HG02884 (cell line): ENCODE data around the gene AKAP13.
"Not testable (repeated sequence)": the region's sequence is repeated elsewhere in the genome, so short reads cannot be mapped to it uniquely, and the experiment has no call there.

ENCODE experiments used
- ATAC-seq: cut with Tn5 transposase; IDR thresholded peaks from one replicate; pipeline ENCODE4 v1.9.1; 2021; ENCODE audit warnings: mild to moderate bottlenecking, moderate library complexity; ENCODE audit not compliant: unreplicated experiment

The AKAP13 gene

GRCh38 chr15:85777250-85778106 lies 397.1 kb downstream of the AKAP13 start:
- ATAC-seq: no peak

DNA sequence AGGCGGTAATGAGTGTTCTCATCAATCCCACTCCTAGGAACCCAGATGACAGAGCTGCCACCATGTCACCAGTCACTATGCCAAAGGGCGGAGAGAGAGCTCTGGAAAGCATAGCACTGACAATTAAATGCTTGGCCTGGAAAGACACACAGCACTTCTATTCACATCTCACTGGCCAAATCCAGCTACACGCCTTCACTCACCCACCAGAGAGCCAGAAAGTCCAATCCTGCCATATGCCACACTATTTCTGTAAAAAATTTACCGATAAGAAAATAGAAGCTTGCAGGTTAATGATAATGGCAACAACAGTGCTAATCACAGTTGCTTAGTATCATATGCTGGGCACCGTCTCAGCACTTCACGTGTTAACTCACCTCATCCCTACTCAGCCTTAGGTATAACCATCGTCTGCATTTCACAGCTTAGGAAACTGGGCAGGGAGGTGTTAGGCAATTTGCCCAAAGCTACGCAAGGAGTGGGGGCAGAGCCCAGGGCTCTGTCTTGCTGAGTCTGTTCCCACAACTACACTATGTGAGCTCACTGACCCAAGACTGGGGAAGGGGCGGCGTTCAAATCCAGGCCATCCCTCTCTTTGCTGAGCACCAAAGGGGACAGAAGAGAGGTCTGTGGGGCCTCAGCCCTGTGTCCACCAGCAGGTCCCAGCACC lies 397.8 kb downstream of the AKAP13 start:
- no peak for ATAC-seq

- ATAC-seq: no peak
Measured at GRCh38 chr15:85779249-85779648, 398.8 kb downstream of the AKAP13 start.

- no peak for ATAC-seq
Measured at GRCh38 chr15:85780225-85780985, 400.0 kb downstream of the AKAP13 start.

DNA sequence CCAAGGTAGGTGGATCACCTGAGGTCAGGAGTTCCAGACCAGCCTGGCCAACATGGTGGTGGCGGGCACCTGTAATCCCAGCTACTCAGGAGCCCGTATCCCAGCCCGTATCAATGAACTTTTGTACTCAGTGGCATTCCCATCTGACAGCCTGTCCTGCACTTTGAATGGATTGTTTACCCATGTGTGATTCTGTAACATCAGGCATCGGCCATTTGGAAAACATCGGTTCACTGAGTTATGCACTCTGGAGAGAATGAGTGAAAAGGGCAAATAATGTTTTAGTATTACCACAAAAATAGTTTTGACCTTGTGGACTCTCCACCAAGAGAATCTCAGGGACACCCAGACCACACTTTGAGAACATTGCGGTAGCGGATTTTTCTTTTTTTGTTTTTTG lies 400.7 kb downstream of the AKAP13 start:
- no peak for ATAC-seq

DNA sequence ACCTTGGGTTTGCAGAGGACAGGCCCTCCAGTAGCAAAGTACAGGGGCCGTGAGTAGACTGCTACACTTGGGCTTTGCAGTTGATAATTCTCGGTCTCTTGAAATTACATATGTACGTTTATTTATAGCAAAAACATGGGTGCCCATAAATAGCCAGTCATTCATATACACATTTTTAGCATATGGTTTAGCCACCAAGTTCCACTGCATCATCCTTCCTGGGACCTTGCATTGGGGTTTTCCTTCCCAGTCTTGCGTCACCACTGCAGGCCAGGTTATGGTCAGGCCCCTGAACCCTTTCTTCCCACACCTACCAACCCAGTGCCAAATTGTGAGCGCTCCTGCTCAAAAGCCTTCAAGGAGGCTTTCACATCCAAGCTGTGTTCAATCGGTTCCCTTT lies 401.7 kb downstream of the AKAP13 start:
- ATAC-seq: no peak

DNA sequence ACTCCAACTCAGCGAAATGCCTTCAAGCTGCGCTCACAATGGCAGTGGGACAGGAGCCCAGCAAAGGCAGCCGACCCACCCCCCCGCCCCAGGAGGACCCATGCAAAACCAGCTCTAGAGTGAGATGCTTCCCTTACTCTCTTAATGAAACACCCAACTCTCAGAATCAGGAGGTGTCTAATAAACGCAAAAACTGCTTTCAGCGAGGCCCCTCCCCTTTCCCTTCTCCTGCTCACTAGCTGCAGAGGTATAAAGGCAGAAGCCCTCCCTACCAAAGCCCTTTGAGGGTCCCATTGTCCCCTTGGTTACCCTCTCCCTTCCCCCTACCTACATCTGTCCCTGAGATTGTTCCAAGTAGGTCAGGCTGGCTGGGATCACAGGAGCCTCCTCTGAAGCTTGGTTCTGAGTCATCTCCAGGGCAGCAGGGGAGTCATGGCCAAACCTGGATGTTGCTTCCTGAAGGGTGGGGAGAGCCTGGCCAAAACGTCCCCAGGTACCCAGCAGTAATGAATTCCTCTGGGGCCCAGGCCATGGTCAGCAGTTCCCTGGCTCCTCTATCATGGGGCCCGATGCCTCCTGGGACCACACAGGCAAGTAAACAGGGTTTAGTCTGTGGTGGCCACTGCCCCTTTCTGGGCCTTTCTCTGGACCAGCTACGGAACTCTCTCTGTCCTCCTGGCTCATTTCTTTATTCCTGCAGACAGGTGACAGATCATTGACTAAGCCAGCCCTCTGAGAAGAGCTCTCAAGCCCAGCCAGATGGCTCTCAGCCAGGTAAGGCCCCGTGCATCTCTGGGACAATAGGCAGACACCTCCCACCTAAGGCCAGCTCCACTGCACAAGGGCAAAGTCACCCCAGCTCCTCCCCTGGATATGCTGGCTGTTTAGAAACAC lies 405.7 kb downstream of the AKAP13 start:
- no peak for ATAC-seq

- no peak for ATAC-seq
Measured at GRCh38 chr15:85786781-85787114, 406.3 kb downstream of the AKAP13 start.

DNA sequence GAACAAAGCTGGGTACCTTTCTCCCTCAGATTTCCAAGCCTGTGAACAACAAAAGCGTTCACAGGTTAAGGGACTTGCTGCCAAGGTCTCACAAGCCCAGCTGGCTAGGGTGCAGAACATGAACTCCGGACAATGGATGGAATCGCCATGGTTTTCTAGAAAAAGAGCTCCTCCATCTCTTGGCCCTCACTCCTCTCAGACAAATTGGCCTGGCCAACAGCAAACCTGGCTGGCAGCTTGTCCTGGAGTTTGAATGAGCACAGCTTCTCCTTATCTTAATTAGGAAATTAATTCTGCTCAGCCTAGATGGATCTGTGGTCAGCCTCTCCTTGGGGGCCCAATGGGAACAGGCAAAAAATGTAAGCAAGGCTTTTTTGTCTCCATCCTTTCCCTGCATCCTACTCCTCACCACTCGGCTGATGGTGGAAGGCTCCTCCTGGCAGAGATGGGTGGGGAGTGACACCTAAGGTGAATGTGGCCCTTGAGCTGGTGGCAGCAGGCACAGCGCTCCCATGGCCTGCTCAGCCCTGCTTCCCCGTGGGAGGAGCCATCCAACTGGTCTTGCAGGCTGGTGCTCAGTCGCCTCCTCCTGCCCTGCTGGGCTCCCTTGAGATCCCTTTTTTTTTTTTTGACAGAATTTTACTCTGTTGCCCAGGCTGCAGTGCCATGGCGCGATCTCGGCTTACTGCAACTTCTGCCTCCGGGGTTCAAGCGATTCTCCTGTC lies 408.5 kb downstream of the AKAP13 start:
- ATAC-seq: no peak

GRCh38 chr15:85789496-85789875 lies 409.1 kb downstream of the AKAP13 start:
- ATAC-seq: no peak

DNA sequence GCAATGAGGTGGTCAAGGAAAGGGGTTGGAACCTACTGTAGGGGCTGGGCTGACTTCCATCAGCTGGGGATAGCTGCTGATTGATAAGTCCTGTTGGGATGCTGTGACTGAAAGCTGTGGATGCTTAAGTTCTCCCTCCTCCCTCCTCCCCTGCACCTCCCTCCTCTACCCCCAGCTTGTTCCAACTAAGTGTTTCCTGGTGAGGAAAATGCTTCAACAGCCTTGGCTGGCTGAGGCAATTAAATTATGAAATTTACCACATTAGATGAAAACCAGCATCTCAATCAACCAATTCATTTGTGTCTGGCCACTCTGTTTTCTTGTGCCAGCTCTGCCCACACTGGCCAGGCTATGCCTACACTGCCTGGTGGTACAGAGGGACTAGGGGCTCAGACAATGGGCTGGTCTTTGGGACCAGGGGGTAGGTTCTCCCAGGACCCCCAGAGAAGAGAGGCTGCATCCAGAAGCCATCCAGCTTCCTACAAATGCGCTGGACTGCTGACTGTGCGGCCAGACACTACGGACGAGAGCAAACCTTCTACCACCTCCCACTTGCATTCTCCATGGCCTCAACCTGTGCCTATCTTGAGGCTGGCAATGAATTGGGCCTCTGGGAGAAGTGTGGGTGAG lies 411.8 kb downstream of the AKAP13 start:
- no peak for ATAC-seq

DNA sequence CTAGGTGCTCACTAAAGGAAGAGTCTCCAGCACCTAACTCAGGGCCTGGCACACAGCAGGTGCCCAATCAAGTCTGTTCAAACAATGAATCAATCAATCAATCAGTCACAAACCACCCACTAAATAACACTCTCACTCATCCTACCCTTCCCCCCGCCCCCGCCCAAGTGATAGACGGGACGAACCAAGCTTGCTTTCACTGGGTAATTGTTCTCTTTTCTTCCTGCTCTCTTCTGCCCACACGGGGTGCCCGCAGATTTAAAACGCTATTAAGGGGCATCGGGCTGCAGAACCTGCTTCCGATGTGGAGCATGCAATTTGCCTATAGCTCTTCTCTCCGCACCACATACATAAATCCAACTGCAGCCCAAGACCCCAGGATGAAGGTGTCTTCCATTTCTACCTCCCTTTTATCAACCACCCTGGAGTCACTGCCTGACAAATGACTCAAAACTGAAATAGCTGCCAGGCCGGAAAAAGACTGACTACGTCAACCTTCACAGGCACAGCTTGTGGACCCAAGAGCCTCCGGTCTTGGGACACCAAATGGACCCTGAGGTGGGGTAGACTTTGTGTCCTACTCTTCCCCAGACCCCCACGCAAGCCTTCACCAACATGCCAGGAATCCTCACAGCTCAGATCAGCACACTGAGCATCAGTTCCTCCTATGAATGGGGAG lies 412.6 kb downstream of the AKAP13 start:
- no peak for ATAC-seq

GRCh38 chr15:85793641-85794597 lies 413.5 kb downstream of the AKAP13 start:
- ATAC-seq: peak; percentile 32

DNA sequence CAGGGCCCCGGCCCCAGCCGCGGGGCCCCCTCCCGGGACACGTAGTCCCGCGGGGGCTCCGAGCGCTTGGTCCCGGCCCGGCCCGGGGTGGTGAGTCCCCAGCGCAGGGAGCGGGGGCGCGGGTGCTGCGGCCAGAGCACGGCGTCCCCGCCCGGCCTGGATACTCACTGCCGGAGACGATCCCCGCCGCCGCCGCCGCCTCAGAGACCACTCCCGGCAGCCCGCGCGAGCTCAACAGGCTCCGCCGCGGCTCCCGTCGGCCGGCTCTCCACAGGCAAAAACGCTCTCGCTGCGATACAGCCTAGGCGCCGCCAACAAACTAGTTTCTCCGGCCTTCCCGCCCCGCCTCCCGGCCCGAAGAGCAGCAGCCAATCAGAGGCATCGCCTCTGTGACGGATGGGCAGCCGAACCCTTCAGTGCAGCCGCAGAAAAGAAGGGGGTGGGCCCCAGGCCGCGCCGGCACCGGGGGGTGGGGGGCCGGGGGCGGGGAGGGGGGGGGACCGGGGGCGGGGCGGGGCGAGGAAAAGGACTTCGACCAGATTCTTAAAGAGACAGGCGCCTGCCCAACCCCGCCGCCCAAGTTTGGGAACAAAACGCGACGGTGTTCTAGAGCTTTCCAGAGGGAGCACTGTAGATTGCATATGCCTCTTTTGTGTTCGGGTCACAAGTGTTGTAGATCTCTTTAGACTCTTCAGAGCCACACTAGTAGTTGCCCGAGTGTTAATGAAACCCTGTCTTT lies 414.4 kb downstream of the AKAP13 start, which contains the start of gene KLHL25:
Gene KLHL25, minus strand, starts transcription at position 328 of the 739 bp plus-strand sequence. CDS start 25,115 bp downstream, outside the sequence.
- ATAC-seq: peak; percentile 99

DNA sequence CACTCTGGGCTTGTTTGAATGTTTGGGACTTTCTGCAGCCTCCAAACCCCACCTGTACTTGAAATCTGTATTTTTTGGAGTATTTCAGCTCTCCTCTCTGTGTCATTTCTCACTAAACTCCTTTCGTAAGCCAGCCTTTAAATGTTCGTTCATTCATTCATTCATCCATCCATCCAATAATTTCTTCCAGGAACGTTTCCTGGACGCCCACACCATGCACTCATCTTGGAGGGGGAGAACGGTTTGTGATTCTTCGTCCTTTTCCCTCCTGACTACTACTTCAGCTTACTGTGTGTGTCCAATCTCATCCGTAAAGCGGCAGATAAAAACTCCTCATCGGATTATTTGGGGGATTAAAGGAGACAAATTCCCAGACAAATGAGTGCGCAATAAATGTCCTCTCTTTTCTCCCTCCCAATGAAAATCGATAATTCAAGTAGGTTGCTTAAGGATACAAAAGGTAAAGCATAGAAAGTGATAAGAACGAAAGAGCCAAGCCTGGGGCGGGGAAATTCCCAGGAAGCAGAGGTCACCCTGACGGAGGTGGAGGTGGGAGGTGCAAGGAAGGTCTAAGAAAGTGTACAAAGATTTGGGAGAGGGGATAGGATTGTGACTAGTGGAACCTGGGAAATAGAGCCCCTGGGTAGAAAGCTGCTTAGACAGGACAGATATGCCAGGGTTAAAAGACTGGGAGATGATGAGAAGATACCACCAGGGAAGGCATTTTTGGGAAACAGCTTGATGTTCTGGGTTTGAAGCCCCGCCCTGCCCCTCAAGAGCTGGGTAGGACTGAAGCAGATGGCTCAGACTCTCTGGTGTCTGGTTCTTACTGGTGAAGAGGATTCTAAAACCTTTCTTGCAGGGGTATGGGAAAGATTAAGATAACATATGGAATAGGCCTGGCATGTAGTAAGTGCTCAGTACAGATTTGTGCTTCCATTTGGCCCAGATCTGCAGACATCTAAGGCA lies 415.2 kb downstream of the AKAP13 start:
- ATAC-seq: no peak

DNA sequence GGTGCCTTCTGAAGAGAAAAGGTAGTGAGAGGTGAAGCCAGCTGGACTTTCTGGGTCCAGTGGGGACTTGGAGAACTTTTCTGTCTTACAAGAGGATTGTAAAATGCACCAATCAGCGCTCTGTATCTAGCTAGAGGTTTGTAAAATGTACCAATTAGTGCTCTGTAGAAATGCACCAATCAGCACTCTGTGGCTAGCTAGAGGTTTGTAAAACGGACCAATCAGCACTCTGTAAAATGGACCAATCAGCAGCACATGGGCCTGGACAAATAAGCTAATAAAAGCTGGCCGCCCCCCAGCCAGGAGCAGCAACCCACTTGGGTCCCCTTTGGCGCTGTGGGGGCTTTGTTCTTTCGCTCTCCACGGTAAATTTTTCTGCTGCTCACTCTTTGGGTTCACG lies 416.0 kb downstream of the AKAP13 start:
- ATAC-seq: not testable (repeated sequence)
